ENCODE data around the gene SDF2L1.

The SDF2L1 gene

GRCh38 chr22:21622011-21622918 is 19.8 kb upstream of the SDF2L1 start:
- DNase-seq (ENCODE audit: low spot score): no peak

DNA sequence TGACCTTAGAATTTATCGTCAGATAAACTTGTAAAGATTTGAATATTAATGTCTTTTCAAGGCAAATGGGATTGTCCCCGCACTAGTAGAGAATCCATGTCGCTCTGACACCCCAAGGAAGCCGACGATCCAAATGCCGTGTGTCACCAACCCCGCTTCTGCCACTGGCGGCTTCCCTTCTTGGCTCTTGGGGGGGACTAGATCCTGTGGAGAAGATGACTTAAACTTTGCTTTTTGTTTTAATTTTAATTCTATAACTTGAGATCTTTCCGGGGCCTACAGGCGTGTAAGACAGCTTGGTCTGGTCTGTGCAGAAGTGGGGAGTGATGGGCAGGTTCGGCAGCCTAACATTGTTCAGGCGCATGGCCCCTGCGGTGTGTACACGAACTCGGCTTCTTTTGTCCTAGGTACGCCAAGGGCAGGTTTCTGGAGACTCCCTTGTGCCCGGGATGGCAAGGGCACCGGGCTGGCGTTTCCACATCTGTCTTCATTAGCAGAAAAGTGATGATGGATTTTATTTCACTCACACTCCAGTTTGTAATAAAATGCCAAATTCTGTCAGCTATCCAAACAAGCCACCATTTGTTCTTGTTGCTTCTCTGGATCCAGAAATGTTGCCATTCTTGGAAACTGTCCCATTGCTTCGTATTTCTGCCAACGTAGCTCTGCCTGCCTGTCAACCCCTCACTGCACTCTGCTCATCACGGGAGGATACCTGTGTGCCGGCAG is 19.0 kb upstream of the SDF2L1 start:
- no peak for DNase-seq (ENCODE audit: low spot score)

DNA sequence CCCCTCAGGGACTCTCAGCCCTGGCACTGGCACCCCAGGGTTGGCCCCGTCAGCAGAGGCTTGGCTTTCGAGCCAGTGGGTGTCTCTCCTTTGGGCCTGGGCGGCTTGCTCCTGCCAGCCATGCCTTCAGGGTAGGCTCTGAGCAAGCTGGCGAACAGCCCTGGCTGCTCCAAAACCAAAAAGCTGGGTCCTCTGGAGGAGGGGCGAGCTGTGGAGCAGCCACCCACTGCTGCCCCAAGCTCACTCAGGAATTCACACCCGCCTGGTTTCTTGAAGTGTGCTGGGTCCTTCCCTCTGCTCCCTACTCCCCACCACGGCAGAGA is 18.5 kb upstream of the SDF2L1 start:
- DNase-seq (ENCODE audit: low spot score): peak; percentile 14

DNA sequence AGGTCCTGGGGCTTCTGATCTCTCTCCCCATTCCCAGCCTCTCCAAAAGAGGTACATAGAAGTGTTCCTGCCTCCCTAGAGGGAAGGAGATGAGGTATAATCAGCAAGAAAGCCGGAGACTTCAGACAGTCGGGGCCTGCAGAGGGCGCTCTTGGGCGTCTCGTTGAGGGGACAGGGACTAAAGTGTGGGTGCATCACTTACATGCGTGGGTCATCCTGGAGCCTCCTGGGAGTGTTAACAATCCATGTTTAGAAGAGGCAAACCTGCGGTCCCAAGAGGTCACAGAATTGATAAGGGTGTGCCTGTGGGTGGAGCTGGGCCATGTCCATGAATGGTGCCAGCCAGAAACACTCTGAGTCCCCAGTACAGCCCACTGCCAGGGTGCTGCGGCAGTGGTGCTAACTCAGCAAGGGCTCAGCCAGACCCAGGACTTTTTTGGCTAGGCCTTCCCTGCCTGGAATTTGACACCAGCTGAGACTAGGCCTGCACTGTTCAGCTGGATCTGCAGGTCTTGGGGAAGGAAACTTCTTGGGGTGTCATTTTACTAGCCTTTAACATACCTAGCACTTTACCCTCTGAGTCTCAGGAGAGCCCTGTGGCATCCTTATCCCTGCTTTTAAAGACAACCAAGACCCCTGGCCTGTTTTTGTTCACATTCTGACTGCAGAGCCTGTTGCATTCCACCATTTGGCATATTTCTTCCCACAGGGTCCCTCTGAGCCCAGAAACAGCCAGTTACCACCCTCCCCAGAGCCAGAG is 17.8 kb upstream of the SDF2L1 start:
- peak; percentile 55 for DNase-seq (ENCODE audit: low spot score)

DNA sequence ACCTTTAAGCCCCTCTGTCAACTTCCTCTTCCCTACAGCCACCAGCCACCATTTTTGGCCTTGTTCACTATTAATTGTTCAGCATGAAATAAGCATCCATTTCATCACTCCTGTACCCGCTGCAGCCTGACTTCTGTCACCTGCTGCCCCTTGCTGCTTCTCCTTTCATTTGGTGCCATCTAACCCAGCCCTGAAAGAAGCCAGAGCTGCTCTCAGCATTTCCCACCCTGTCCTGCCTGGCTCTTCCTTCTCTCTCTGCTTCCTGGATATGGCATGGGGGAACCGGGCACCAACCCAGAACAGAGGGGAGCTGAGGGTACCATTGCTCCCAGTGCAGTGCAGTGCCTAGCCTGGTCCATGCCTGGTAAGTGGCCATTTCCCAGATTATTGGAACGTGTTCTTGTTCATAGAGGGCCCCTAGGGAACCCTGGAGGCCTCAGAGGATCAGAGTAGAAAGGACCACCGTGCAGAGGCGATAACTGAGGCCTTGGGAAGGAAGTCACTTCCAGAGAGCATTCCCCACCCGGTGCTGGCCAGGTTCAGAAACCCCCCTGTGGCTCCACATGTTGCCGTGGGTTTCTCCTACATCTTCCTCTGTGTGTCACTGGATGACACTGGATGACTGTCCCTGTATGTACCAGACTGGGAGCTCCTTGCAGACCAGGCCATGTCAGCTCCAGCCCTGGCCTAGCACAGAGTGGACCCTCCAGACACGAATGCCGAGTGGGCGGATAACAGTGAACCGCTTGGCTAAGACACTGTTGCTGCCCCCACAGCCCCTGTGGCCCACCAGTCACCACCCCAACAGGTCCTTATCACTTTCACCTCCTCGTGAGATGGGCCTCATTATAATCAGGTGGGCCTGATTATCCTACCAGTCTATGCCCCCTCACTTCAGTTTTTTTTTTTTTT is 17.0 kb upstream of the SDF2L1 start:
- DNase-seq (ENCODE audit: low spot score): peak; percentile 17

- no peak for DNase-seq (ENCODE audit: low spot score)
These were observed 15.9 kb upstream of the SDF2L1 start for GRCh38 chr22:21626073-21626734.

DNA sequence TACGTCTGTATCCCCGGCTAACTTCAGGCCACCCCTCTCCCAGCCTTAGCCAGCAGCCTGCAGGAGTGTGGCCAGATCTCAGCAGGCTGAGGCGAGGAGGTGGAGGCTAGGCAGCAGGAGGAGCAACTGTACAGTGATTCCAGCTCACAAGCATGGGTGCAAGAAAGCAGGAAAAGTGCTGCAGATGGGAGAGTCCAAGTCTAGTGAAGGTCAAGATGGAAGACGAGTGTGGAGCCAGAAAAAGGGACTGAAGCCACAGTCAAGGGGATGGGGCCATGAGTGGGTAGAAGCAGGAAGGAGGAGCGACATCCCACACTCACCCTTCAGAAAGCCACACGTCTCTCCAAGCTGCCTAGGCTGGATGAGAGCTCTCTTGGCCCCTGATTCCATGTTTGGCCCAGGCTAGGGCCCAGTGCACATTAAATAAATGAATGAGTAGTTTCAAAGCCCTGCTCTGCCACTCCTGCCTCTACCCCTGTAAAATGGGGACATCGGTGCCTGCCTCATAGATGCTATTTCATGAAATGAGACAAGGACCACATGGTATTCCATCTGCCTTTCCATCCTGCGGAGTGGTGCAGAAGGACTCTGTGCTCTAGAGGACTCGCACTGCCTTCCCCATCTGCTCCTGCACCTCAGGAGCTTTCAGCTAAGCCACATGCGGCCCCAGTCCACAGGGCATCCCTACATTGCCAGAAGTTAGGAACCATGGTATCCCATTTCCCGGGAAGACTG is 15.2 kb upstream of the SDF2L1 start:
- peak; percentile 22 for DNase-seq (ENCODE audit: low spot score)

GRCh38 chr22:21628386-21629254 is 13.5 kb upstream of the SDF2L1 start:
- DNase-seq (ENCODE audit: low spot score): peak; percentile 31

- DNase-seq (ENCODE audit: low spot score): peak; percentile 98
These were observed 12.6 kb upstream of the SDF2L1 start, which contains the start of gene YDJC for GRCh38 chr22:21629255-21630149. TSS of gene YDJC (minus strand) at chr22:21630022. CDS start at chr22:21630014, 8 bp downstream.

DNA sequence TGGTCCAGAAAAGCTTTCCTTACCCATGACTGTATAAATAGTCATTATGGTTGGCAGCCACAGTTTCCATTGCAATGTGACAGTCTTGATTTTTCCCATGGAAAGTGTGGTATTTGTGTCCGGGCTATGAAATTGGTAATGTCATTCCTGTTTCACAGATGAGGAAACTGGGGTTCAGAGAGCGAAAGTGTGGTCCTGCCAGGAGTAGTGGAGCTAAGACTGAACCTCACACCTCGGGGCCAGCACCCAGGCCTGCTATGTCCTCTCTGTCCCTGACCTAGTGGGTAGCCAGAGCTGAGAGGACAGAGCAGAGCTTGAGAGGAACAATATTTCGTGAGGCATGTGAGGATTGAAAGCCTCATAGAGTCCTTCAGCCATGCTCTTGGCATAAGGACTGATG is 11.1 kb upstream of the SDF2L1 start:
- DNase-seq (ENCODE audit: low spot score): no peak

DNA sequence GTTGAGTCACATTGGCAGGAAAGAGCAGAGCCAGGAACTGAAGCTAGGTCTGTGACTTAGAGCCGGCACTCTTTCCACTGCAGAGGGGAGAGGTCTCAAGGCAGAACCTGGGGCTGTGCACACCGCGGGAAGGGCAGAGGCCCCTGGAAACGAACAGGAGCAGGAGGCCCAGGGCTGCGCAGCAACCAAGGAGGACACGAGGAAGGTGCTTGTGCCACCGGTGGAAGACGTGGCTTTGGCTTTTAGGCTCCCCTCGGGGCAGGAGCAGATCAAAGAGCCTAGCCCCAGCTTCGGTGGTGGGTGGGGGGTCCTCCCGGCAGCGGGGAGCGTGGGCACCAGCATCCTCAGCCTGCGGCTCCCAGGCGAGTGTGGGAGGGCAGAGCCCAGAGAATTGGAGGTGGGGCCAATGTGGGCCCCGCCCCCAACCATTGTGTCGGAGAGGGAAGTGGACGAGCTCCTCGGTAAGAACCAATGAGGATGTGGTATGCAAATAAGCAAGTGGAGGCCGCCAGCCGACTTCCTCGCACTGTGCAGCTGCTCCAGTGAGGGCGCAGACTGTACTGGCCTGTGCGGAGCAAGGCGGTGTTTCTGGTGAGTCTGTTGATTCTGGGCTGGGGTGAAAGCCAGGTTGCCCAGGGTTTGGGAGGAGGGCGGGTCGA is 9.7 kb upstream of the SDF2L1 start, which contains the start of gene CCDC116:
Gene CCDC116 (plus strand): TSS at position 524 of the 659 bp plus-strand sequence. CDS start 422 bp downstream, outside the sequence.
- peak; percentile 39 for DNase-seq (ENCODE audit: low spot score)

DNA sequence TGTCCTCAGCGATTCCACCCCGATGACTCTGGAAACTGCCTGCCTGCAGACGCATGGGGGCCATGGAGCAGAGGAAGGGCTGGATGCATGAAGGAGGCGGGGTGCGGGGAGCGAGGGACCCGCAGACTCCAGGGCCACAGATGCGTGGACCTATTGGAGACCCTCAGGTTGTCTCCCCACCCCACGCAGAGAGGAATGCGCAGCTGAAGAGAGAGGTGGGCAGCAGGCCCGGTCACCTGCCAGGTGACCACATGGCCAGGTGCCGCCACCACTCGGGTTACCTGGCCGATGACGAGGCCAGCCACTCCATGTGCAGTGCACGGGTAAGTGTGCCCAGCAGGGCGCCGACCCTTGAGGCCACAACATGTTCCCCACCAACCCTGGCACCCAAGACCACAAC is 9.2 kb upstream of the SDF2L1 start:
- no peak for DNase-seq (ENCODE audit: low spot score)

DNA sequence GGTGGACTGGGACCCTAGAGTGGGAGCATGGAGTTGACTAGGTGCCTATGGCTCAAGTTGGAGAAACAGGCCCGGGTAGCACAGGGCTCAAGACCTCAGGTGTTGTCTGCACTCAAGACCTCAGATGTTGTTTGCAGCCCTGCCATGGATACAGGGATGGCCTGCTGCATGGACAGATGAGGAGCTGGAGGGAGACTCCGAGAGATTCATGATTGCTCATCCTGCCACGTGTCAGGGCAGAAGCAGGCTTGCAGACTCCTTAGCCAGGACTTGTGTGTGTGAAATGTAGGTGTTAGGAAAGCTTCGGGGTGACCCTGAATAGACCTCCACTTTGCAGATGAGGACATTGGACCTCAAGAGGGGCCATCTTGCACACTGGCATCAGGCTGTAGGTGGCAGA is 8.6 kb upstream of the SDF2L1 start:
- DNase-seq (ENCODE audit: low spot score): no peak

DNA sequence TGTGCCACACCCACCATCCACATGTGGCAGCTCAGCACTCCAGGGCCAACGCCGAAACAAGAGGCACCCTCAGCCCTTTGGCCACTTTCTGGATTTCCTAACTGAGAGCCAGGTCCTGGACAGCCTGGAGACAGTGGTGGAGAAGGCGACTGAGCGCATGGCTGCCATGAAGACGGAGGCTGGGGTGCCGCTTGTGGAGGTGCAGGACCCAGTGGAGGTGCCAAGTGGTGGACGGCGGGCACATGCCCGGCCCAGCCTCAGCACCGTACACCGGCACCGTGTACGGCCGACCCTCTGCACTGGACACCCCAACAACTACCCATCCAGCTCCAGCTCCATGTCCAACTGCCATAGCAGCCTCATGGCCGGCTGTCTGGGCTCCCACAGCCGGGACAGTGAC is 8.0 kb upstream of the SDF2L1 start:
- no peak for DNase-seq (ENCODE audit: low spot score)

DNA sequence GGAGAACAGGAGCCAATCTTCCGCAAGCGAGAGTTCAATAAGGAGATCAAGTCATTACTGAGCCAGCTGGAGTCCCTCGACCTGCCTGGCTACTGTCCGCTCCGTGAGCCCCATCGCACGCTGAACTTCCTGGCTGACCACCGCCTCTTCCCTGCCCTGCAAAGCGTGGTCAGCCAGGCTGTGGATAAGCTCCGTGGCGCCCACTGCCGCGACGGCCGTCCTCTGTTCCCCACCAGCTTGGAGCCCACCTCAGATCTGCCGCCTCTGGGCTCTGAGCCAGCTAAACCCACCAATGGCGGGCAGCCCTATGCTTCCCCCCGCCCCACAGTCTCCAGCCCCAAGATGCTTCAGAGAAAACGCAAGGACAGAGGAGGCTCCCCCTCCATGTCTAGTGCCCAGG is 7.3 kb upstream of the SDF2L1 start:
- DNase-seq (ENCODE audit: low spot score): no peak

DNA sequence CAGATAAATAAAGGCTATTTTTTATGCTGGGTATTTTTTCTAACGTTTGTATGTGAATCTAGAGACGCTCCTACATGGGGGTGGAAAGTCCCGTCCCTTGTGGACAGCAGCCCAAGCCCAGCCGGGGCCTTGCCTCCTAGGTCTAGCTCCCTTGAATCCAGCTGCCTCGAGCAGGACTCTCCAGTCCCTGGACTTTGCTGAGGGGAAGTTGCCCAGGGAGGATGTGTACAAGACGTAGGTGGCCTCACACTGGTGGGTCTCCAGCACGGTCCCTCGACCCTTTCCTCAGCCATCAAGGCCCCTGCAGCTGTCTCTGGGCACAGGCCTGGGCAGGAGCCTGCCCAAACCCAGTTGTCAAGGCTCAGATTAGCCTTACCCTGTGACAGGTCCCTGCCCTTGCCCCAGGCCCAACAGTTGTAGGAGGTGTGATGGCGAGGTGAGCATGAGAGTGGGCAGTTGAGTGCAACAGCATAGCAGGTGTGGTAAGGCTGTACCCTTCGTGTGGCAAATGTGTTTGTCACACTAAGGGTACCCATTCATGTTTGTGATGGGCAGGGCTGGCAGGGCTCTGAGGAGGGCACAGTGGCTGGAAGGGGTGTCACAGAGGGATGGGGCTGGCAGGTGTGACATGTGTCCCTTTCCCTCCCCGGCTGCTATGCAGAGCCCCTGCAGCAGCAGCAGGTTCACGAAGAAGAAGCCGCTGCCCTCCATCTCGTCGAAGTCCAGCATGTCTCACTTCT is 6.2 kb upstream of the SDF2L1 start:
- DNase-seq (ENCODE audit: low spot score): no peak

Measured in D341Med (cell line).